Neural crest cell (in vitro differentiated cells): ENCODE measurements around the gene INPP4B. TPM values are rescaled to one million over a fixed set of nuclear protein-coding genes. Genes with fewer than 3 reads are reported as not detected.

Experiments used
- DNase-seq: peaks from one replicate; pipeline ENCODE4 v3.0.0; 2021; ENCODE audit warnings: low read depth, mixed read lengths, low spot score
- H3K27ac Mint-ChIP-seq: one replicate; pipeline ENCODE4 v1.8.0; 2021; ENCODE audit warnings: mild to moderate bottlenecking, mixed read lengths; ENCODE audit not compliant: unreplicated experiment
- H3K27me3 Mint-ChIP-seq: 2 replicates; pipeline ENCODE4 v1.8.0; 2021; ENCODE audit warnings: low read depth, mild to moderate bottlenecking, mixed read lengths
- H3K36me3 Mint-ChIP-seq: 2 replicates; pipeline ENCODE4 v1.8.0; 2021; ENCODE audit warnings: low read depth, mild to moderate bottlenecking, mixed read lengths
- H3K4me1 Mint-ChIP-seq: 2 replicates; pipeline ENCODE4 v1.8.0; 2021; ENCODE audit warnings: mixed read lengths
- H3K4me3 Mint-ChIP-seq: one replicate; pipeline ENCODE4 v1.8.0; 2021; ENCODE audit warnings: mild to moderate bottlenecking, mixed read lengths
- H3K9me3 Mint-ChIP-seq: 2 replicates; pipeline ENCODE4 v1.8.0; 2021; ENCODE audit warnings: mixed read lengths
- total RNA-seq: library from RNA; stranded (reverse); gene quantifications from 2 replicates; pipeline ENCODE4 v1.2.1, GENCODE V29; 2021
- TF ChIP-seq, protein P1 (sequence below): fragments of 200-600 bp; sonication (generic); conservative IDR thresholded peaks from 2 replicates; pipeline ENCODE4 v1.5.0; 2021; ENCODE audit warnings: antibody characterized with exemption, mild to moderate bottlenecking

The INPP4B gene
- total RNA-seq, 1 donor from 2014 or later, result 7.3 TPM

- H3K9me3 Mint-ChIP-seq, result no peaks in the 10 kb centered on the region
- no peak overlapping the region for H3K4me3 Mint-ChIP-seq
- no peaks in the 10 kb centered on the region for H3K4me1 Mint-ChIP-seq
- no peaks in the 10 kb centered on the region for H3K36me3 Mint-ChIP-seq
- H3K27ac Mint-ChIP-seq, result no peak overlapping the region
- TF ChIP-seq, protein P1, sequence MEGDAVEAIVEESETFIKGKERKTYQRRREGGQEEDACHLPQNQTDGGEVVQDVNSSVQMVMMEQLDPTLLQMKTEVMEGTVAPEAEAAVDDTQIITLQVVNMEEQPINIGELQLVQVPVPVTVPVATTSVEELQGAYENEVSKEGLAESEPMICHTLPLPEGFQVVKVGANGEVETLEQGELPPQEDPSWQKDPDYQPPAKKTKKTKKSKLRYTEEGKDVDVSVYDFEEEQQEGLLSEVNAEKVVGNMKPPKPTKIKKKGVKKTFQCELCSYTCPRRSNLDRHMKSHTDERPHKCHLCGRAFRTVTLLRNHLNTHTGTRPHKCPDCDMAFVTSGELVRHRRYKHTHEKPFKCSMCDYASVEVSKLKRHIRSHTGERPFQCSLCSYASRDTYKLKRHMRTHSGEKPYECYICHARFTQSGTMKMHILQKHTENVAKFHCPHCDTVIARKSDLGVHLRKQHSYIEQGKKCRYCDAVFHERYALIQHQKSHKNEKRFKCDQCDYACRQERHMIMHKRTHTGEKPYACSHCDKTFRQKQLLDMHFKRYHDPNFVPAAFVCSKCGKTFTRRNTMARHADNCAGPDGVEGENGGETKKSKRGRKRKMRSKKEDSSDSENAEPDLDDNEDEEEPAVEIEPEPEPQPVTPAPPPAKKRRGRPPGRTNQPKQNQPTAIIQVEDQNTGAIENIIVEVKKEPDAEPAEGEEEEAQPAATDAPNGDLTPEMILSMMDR, result no peak
- DNase-seq, result no peak
- no peaks in the 10 kb centered on the region for H3K27me3 Mint-ChIP-seq
Observed at GRCh38 chr4:142473960-142474338, 372.2 kb downstream of the INPP4B start.

- no peaks in the 10 kb centered on the region for H3K9me3 Mint-ChIP-seq
- H3K27me3 Mint-ChIP-seq, result no peaks in the 10 kb centered on the region
- no peaks in the 10 kb centered on the region for H3K36me3 Mint-ChIP-seq
- TF ChIP-seq, protein P1, result no peak
- peak overlapping the region; percentile 73 for H3K27ac Mint-ChIP-seq
- H3K4me3 Mint-ChIP-seq, result no peak overlapping the region
- DNase-seq, result no peak
- no peaks in the 10 kb centered on the region for H3K4me1 Mint-ChIP-seq
Observed at GRCh38 chr4:142473218-142473959, 372.7 kb downstream of the INPP4B start.

DNA sequence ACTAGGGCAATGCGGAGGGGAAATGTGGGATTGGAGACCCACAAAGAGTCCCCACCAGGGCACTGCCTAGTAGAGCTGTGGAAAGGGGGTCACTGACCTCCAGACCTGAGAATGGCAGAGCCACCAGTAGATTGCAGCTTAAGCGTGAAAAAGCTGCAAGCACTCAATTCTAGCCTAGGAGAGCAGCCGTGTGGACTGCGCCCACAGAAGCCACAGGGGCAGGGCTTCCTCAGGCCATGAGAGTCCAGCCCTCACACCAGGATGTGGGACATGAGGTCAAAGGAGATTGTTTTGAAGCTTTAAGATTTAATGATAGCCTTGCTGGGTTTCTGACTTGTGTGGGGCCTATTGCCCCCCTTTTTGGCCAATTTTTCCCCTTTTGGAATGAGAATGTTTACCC lies 379.0 kb downstream of the INPP4B start:
- Mint-ChIP-seq H3K4me3 (no peak overlapping the region), H3K27me3 (no peaks in the 10 kb centered on the region), H3K4me1 (peaks cover under 1% of the 10 kb centered on the region), H3K27ac (no peak overlapping the region), H3K9me3 (no peaks in the 10 kb centered on the region), H3K36me3 (no peaks in the 10 kb centered on the region)
- no peak for DNase-seq
- TF ChIP-seq, protein P1, result no peak

DNA sequence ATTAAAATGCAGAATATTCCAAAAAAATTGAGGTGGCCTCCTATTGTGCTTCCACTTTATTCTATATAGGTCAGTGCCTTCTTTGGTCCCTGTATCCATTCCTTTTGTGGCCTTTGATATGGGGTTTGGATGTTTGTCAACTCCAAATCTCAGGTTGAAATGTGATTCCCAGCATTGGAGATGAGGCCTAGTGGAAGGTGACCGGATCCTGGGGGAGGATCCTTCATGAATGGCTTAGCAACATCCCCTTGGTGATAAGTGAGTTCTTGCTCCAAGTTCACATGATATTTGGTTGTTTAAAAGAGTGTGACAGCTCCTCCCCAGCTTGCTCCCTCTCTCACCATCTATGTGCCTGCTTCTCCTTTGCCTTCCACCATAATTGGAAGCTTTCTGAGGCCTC lies 380.6 kb downstream of the INPP4B start:
- H3K9me3 Mint-ChIP-seq, result no peaks in the 10 kb centered on the region
- no peaks in the 10 kb centered on the region for H3K27me3 Mint-ChIP-seq
- no peak for DNase-seq
- H3K4me1 Mint-ChIP-seq, result peaks cover 7% of the 10 kb centered on the region
- TF ChIP-seq, protein P1, result no peak
- H3K36me3 Mint-ChIP-seq, result no peaks in the 10 kb centered on the region
- H3K4me3 Mint-ChIP-seq, result no peak overlapping the region
- H3K27ac Mint-ChIP-seq, result no peak overlapping the region

- Mint-ChIP-seq H3K4me3 (no peak overlapping the region), H3K27me3 (no peaks in the 10 kb centered on the region), H3K36me3 (no peaks in the 10 kb centered on the region), H3K4me1 (peaks cover 7% of the 10 kb centered on the region), H3K27ac (no peak overlapping the region), H3K9me3 (no peaks in the 10 kb centered on the region)
- TF ChIP-seq, protein P1, result no peak
- no peak for DNase-seq
Observed at GRCh38 chr4:142463206-142463605, 382.9 kb downstream of the INPP4B start.
